ENCODE results near the gene STK16.

The STK16 gene

DNA sequence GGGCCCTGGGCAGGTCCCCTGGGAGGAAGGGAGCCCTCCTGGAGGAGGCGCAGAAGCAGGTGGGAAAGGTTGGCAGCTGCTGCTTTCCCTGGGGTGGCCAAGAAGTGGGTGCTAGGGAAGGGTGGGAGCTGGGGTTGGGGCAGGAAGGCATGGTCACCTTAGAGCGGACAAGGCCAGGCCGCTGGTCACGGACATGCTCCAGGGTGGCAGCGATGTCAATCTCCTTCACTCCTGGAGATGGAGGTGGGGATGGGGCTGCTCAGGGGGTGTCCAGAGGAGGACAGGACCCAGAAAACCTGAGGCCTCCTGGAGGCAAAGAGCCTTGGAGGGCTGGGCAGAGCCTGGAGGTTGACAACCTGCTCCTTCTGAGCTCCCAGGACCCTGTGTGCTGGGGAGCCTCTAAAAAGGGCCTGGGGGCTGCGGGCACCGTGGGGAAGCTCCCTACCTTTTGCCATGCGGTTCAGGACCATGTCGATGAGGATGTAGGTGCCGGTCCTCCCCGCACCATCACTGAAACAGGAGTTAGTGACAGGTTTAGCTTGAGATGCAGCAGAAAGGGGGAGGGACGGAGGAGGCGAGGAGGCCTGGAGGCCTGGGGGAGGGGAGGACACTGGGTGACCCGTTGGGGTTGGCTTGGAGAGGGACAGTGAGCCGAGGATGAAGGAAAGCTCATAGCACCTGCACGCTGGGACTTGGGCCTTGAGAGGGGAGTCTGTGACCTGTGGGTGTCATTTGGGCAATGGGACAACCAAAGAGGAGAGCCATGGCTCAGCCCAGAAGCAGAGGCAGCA is 45.3 kb downstream of the STK16 start:
- no peak for DNase-seq

DNA sequence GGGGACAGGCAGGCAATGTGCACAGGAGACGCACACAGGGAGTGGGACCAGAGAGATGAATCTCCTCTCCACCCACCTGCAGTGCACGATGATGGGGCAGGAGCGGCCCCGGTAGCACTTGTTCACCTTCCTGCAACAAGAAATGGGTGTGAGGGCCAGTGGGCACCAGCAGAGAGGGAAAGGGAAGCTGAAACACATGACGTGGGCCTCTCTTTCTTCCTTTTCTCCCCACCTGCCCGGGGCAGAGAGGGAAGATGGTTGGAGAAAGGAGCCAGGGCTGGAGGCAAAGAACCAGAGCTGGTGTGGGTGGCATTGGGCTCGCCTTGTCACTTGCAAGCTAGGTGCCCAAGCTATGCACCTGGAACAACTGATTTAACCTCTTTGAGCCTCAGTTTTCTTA is 46.1 kb downstream of the STK16 start:
- DNase-seq: no peak

DNA sequence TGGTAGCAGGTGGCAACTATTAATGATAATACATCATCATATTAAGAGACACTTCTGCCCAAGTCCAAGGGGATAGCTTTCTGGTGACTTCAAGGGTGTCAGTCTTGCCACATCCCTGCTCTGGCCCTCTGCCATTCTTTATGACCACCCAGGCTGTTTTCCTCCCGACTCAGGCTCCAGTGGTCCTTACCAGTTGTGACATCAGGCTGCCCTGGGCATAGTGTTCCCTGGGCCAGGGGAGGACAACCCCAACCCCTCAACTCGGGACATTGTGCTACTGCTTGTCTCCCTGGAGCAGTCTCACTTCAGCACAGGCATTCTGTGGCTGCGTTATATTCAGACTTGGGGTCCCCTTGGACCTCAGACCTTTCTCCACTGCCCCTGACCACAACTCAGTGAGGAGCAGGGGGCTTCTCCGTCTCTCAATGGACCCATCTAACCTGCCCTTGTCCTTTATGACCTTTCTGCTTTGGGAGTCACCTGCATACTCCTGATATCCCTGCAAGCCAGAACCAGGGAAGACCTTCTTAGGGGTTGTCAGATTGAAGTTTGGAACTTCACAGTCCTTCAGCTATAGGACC is 46.7 kb downstream of the STK16 start:
- DNase-seq: no peak

DNA sequence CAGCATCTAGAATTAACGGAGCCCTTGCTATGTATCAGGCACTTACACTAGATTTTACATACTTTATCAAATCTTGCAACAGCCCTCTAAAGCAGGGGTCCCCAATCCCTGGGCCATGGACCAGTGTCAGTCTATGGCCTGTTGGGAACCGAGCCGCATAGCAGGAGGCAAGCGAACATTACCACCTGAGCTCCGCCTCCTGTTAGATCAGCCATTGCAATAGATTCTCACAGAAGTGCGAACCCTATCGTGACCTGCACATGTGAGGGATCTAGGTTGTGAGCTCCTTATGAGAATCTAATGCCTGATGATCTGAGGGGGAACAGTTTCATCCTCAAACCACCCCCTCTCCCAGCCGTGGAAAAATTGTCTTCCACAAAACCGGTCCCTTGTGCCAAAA is 47.3 kb downstream of the STK16 start:
- no peak for DNase-seq

GRCh38 chr2:219293736-219294231 is 48.5 kb downstream of the STK16 start:
- no peak for DNase-seq

DNA sequence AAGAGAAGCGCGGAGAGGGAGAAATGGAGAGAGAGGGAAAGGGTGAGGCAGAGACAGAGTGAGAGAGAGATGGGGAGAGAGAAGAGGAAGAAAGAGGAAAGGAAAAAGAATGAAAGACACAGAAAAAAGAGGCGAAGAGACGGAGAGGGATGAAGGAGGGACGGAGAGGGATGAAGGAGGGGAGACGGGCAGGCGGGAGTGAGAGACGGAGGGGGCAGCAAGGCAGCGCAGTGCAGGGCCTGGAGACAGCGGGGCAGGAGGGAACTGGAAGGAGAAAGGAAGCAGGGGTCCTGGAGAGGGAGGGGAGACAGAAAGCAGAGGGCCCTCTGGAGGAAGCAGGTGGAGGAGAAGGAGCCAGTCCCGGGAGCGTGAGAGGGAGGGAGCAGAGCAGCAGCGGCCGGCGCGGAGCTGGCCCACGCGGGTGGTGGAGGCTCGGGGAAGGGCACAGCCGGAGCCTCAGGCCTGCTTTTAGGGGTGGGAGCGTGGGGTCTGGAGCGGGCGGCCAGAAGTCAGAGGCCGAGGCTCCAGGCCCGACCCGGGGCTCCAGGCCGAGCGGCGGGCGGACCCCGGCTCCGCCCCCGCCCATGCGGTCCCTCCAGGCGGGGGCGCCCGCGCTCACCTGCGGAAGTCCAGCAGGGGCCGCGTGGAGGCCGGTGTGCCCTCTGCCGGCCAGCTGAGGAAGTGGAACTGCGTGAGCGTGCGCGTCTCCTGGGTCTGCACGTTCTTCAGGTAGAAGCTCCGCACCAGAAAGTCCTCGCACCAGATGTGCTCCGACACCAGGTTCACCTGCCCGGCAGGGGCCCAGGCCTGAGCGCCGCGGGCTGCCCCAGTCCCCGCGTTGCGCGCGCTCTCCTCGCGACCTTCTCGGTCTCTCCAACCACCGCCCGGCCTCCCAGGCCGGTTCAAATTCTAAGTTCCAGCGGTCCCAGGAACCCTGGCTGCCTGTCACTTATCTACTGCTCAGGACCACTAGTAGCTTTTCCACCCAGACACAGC is 49.4 kb downstream of the STK16 start:
- DNase-seq: peak; percentile 64

DNA sequence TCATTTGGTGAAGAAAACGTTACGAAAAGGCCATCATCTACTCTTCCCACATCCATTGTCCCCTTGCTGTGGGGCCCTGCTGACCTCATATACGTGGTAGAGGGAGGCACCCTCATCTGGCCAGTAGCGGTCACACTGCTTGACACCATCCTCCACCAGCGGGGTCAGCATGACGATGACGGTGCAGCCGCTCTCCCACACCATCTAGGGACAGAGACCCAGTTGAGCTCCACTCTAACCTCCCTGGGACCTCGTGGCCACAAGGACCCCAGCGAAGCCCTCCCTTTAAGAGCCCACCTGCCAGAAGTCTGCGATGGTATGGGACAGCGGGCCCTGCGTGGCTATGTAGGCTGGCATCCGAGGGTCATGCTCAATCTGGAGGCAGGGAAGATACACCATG is 50.9 kb downstream of the STK16 start:
- DNase-seq: no peak

DNA sequence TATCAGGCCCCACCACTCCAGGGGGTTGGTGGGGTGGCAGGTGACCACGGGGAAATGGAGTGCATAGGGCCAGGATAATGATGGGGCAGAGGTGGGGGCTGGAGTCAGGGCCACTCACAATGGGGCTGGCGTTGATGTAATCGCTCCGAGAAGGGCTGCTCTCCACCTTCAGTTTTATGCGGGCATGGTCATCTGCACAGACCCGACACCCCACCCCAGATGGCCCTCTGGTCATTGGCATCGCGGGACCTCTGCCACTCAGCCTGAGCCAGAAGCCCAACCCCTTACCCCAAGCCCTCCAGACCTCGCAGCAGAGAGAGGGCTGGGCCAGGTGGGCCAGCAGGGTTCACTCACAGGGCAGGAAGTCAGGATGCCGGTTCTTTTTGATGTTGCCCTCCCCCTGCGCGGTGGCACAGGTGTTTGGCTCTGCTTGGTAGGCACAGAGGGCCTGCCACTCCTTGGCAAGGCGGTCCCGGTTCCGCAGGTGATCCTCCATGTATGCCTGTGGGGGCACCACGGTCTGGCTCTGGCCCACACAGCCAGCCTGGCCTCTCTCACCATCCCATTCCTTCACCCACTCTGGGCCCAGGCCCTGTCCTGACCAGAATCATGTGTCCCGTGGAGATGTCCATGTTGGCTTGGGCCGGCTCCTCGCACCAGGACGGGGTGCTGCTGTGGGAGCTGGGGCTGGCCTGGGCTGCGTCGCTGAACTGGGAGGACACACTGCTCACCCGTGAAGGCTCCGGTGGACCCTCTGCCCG is 51.5 kb downstream of the STK16 start:
- DNase-seq: no peak

DNA sequence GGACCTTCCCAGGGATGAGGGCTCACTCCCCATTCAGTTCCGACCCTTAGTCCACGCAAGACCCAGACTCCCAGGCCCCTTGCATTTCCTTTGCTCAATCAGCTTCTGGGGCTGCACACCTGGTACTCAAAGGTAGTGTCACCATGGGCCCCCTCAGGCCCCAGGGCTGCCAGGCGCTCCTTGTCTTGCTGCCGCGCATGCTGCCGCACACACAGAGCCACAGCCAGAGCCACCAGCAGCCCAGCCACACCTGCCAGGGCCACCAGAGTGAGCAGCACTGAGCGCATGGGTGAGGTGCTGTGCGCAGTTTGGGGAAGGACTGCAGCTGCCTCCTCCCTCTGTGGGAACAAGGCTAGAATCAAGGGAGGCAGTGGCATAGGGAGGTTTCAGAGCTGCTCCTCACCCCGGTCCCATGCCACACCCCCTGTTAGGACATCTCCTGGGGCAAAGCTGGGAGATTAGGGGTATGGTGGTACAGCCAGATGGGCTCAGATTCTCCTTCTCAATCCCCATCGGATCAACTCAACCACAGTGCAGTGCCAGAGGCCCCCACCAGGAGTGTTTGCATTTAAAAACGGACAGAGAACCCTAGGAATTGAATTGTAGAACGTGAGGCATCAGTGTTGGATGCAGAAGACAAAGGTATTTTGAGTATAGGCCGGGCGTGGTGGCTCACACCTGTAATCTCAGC is 52.6 kb downstream of the STK16 start:
- no peak for DNase-seq

DNA sequence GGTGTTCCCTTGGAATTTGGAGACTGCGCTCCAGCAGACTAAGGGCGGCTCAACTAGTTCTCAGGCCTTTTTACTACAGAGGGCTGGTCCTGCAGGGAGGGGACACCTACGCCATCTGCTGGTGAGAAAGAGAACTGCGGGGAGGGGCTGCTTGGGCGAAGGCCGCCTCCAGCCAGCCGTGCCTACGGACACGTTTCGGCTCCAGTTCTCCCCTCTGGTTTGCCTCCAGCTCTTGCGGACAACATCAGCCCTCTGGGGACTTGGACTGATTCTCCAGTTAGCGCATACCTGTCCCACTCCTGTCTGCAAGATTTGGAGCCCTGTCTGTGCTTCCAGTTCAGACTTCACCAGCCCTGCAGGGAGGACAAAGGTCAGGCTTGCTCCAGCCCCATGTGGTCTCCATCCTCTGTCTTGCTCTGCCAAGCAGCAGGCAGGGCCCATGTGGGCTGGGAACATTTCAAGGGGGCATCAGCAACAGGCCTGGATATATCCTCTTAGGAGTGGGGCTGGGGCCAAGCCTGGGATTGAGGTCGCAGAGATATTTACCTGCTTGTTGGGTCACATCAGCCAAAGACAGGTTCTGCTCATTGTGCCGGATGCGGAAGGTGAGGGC is 53.6 kb downstream of the STK16 start:
- peak; percentile 50 for DNase-seq

GRCh38 chr2:219299372-219299760 is 54.1 kb downstream of the STK16 start:
- DNase-seq: no peak
